DOHH2 (cell line): ENCODE results near the gene ST8SIA2.

Experiments used
- H3F3A ChIP-seq: fragments of 200-600 bp; sonication (generic), shearing (Covaris generic); 2 replicates; pipeline ENCODE4 v1.6.0; 2016; ENCODE audit warnings: antibody characterized with exemption, mild to moderate bottlenecking; ENCODE audit not compliant: control insufficient read depth, insufficient read depth
- H3K27ac ChIP-seq: fragments of 200-600 bp; sonication (generic); 2 replicates; pipeline ENCODE4 v1.5.1; 2014; ENCODE audit warnings: low read depth, mild to moderate bottlenecking, low read length, moderate library complexity
- H3K27me3 ChIP-seq: fragments of 200-600 bp; sonication (generic); 2 replicates; pipeline ENCODE4 v1.6.1; 2014; ENCODE audit warnings: mild to moderate bottlenecking, low read length, mixed read lengths; ENCODE audit not compliant: control insufficient read depth
- H3K36me3 ChIP-seq: fragments of 200-600 bp; sonication (generic); 2 replicates; pipeline ENCODE4 v1.6.1; 2014; ENCODE audit warnings: mild to moderate bottlenecking, low read length, moderate library complexity, mixed read lengths; ENCODE audit not compliant: control insufficient read depth
- H3K4me1 ChIP-seq: fragments of 200-600 bp; sonication (generic); 2 replicates; pipeline ENCODE4 v1.6.1; 2014; ENCODE audit warnings: mild to moderate bottlenecking, low read length, mixed read lengths; ENCODE audit not compliant: control insufficient read depth
- H3K4me2 ChIP-seq: fragments of 200-600 bp; sonication (generic); 2 replicates; pipeline ENCODE4 v1.6.0; 2014; ENCODE audit warnings: mild to moderate bottlenecking, low read length, moderate library complexity
- H3K4me3 ChIP-seq: fragments of 200-600 bp; sonication (generic); 2 replicates; pipeline ENCODE4 v1.5.1; 2014; ENCODE audit warnings: mild to moderate bottlenecking, low read length, mixed read lengths
- H3K79me2 ChIP-seq: fragments of 200-600 bp; sonication (generic); 2 replicates; pipeline ENCODE4 v1.6.1; 2014; ENCODE audit warnings: mild to moderate bottlenecking, low read length, mixed read lengths; ENCODE audit not compliant: control insufficient read depth
- H3K9me2 ChIP-seq: fragments of 200-600 bp; sonication (generic); replicated peaks from 2 replicates; pipeline ENCODE4 v1.6.1; 2014; ENCODE audit warnings: mild to moderate bottlenecking, low read length, mixed read lengths; ENCODE audit not compliant: control insufficient read depth
- H3K9me3 ChIP-seq: fragments of 200-600 bp; sonication (generic); 2 replicates; pipeline ENCODE4 v1.6.1; 2014; ENCODE audit warnings: antibody characterized with exemption, low read length, mixed read lengths; ENCODE audit not compliant: control insufficient read depth, insufficient read depth
- H4K20me1 ChIP-seq: fragments of 200-600 bp; sonication (generic); 2 replicates; pipeline ENCODE4 v1.6.0; 2014; ENCODE audit warnings: low read depth, mild to moderate bottlenecking, antibody characterized with exemption, low read length, moderate library complexity; ENCODE audit not compliant: control insufficient read depth, insufficient read depth
- EZH2phosphoT487 ChIP-seq: fragments of 200-600 bp; sonication (generic); IDR thresholded peaks from 2 replicates; pipeline ENCODE4 v1.6.1; 2017; ENCODE audit warnings: borderline replicate concordance, mild to moderate bottlenecking, antibody characterized with exemption, low read length, moderate library complexity, mixed read lengths
- TF ChIP-seq, protein P1 (sequence below): fragments of 200-600 bp; sonication (generic); IDR thresholded peaks from one replicate; pipeline ENCODE4 v1.5.1; 2014; ENCODE audit warnings: antibody characterized with exemption, mild to moderate bottlenecking, low read depth, low read length; ENCODE audit not compliant: poor library complexity, severe bottlenecking

ST8SIA2 gene

DNA sequence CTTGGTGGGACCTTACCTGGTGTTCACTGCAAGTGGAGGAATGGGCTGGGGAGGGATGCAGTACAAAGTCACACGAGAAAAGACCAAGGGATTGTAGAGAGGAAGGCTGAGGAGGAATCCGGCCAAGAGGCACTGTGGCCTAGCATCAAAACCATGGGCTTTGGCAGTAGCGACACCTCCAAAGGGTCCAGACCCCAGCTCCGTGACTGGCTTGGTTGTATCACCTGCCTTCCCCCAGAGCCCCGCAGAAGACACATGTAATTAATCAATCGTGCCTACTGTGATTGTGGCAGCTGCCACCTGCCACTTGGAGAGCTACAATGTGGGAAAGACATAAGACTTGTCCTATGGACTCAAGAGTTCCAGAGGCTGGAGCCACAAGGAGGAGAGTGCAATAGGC, 54.7 kb downstream of the ST8SIA2 start:
- H4K20me1 ChIP-seq = no peaks in the 10 kb centered on the region
- no peak for TF ChIP-seq EZH2phosphoT487
- TF ChIP-seq, protein P1, sequence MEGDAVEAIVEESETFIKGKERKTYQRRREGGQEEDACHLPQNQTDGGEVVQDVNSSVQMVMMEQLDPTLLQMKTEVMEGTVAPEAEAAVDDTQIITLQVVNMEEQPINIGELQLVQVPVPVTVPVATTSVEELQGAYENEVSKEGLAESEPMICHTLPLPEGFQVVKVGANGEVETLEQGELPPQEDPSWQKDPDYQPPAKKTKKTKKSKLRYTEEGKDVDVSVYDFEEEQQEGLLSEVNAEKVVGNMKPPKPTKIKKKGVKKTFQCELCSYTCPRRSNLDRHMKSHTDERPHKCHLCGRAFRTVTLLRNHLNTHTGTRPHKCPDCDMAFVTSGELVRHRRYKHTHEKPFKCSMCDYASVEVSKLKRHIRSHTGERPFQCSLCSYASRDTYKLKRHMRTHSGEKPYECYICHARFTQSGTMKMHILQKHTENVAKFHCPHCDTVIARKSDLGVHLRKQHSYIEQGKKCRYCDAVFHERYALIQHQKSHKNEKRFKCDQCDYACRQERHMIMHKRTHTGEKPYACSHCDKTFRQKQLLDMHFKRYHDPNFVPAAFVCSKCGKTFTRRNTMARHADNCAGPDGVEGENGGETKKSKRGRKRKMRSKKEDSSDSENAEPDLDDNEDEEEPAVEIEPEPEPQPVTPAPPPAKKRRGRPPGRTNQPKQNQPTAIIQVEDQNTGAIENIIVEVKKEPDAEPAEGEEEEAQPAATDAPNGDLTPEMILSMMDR = no peak
- no peaks in the 10 kb centered on the region for H3F3A ChIP-seq

DNA sequence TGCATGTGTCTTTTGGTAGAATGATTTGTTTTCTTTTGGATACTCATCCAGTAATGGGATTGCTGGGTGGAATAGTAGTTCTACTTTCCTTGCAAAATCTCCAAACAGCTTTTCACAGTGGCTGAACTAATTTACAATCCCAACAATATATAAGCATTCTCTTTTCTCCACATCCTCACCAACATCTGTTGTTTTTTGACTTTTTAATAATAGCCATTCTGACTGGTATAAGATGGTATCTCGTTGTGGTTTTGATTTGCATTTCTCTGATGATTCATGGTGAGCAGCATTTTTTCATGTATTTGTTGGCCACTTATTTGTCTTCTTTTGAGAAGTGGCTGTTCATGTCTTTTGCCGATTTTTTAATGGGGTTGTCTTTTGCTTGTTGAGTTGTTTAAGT, 55.8 kb downstream of the ST8SIA2 start:
- no peak overlapping the region for H3K4me3 ChIP-seq
- no peaks in the 10 kb centered on the region for H3K9me3 ChIP-seq
- TF ChIP-seq EZH2phosphoT487 = no peak

More for the DNA sequence above, 54.7 kb downstream of the ST8SIA2 start:
- Histone ChIP-seq H3K4me3 (no peak overlapping the region), H3K36me3 (no peaks in the 10 kb centered on the region), H3K27me3 (no peaks in the 10 kb centered on the region), H3K9me3 (no peaks in the 10 kb centered on the region), H3K79me2 (no peaks in the 10 kb centered on the region), H3K9me2 (no peaks in the 10 kb centered on the region), H3K27ac (no peak overlapping the region), H3K4me1 (no peaks in the 10 kb centered on the region), H3K4me2 (no peak overlapping the region)

DNA sequence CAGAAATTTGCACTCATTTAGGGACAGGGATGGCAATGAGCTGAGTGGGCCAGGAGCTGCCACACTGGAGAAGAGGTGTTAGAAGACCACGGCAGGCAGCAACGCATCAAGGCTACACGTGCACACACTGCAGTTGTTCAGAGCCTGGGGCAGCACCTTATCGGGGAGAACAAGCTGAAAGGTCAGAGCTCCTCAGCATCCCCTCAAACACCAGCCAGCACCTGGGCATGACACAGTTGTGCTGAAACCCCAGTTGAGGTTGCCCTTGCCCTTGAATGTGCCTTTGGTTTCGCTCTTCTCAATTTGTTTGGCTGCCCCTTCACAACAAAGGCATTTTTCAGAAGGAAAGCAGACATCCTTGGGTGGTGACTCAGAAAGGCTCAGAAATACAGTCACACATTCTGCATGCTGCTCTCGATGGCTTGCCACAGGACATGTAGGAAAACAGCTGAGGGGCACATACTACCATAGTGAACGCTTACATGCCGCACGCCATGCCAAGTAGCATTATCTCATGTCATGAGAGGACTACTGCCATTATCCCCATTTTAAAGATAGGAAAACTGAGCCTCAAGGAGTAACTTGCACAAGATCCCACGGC, 57.6 kb downstream of the ST8SIA2 start:
- H3K9me2 ChIP-seq = no peaks in the 10 kb centered on the region
- H3K9me3 ChIP-seq = no peaks in the 10 kb centered on the region
- no peaks in the 10 kb centered on the region for H3K36me3 ChIP-seq
- H3K4me1 ChIP-seq = no peaks in the 10 kb centered on the region
- H4K20me1 ChIP-seq = no peaks in the 10 kb centered on the region
- no peak overlapping the region for H3K4me3 ChIP-seq
- H3K79me2 ChIP-seq = no peaks in the 10 kb centered on the region
- no peaks in the 10 kb centered on the region for H3K27me3 ChIP-seq
- no peak overlapping the region for H3K27ac ChIP-seq
- TF ChIP-seq EZH2phosphoT487 = no peak
- TF ChIP-seq, protein P1 = no peak
- no peaks in the 10 kb centered on the region for H3F3A ChIP-seq
- H3K4me2 ChIP-seq = no peak overlapping the region

More for the DNA sequence above, 55.8 kb downstream of the ST8SIA2 start:
- Histone ChIP-seq H3K27me3 (no peaks in the 10 kb centered on the region), H3K4me1 (no peaks in the 10 kb centered on the region), H3F3A (no peaks in the 10 kb centered on the region), H3K9me2 (no peaks in the 10 kb centered on the region), H3K27ac (no peak overlapping the region), H4K20me1 (no peaks in the 10 kb centered on the region), H3K36me3 (no peaks in the 10 kb centered on the region), H3K79me2 (no peaks in the 10 kb centered on the region), H3K4me2 (no peak overlapping the region)

DNA sequence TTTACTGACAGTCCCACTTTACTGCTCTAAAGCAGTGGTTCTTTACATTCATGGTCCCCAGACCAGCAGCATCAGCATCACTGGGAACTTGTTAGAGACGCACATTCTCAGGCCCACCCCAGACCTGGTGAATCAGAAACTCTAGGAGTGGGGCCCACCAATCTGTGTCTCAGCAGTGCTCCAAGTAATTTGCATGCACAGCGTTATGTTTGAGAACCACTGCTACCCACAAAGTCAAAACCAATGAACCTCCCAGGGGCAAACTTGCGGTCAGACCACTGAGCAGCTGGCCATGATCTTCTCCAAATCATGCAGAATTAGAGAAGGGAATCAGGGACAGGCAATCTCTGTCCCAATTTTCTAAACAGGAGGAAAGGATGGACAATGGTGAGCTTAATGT, 58.5 kb downstream of the ST8SIA2 start:
- Histone ChIP-seq H3F3A (no peaks in the 10 kb centered on the region), H3K9me3 (no peaks in the 10 kb centered on the region), H3K27ac (no peak overlapping the region), H3K79me2 (no peaks in the 10 kb centered on the region), H3K4me1 (no peaks in the 10 kb centered on the region), H3K4me2 (no peak overlapping the region), H4K20me1 (no peaks in the 10 kb centered on the region), H3K4me3 (no peak overlapping the region), H3K36me3 (no peaks in the 10 kb centered on the region), H3K27me3 (no peaks in the 10 kb centered on the region), H3K9me2 (no peaks in the 10 kb centered on the region)
- TF ChIP-seq, protein P1 = no peak
- TF ChIP-seq EZH2phosphoT487 = no peak
